ENCODE results near the gene PKD2L2.
"Not testable (repeated sequence)": the region's sequence is repeated elsewhere in the genome, so short reads cannot be mapped to it uniquely, and the experiment has no call there.

The PKD2L2 gene

GRCh38 chr5:137960141-137960540 lies 70.9 kb downstream of the PKD2L2 start:
- DNase-seq = no peak

- no peak for DNase-seq
Observed at GRCh38 chr5:137960819-137961218, 71.6 kb downstream of the PKD2L2 start.

- not testable (repeated sequence) for DNase-seq
Observed at GRCh38 chr5:137970384-137970783, 81.1 kb downstream of the PKD2L2 start.

- no peak for DNase-seq
Observed at GRCh38 chr5:137975208-137975607, 86.0 kb downstream of the PKD2L2 start.

GRCh38 chr5:137989419-137989818 lies 100.2 kb downstream of the PKD2L2 start:
- no peak for DNase-seq

Measured in activated naive CD4-positive, alpha-beta T cell treated with anti-CD3 and anti-CD28 coated beads, Interleukin-2, amount 50 U/mL, for 16 hours (primary cell).